ENCODE data around the gene CLEC4F.

The CLEC4F gene

GRCh38 chr2:70779911-70780545, 40.4 kb downstream of the CLEC4F start:
- DNase-seq: no peak

GRCh38 chr2:70779491-70779890, 40.9 kb downstream of the CLEC4F start:
- DNase-seq: no peak

GRCh38 chr2:70778676-70779075, 41.7 kb downstream of the CLEC4F start:
- no peak for DNase-seq

- no peak for DNase-seq
Measured at GRCh38 chr2:70777450-70777849, 42.9 kb downstream of the CLEC4F start.

- DNase-seq: no peak
Measured at GRCh38 chr2:70776266-70776665, 44.1 kb downstream of the CLEC4F start.

GRCh38 chr2:70775141-70775540, 45.3 kb downstream of the CLEC4F start:
- no peak for DNase-seq

- no peak for DNase-seq
Measured at GRCh38 chr2:70772486-70773155, 47.8 kb downstream of the CLEC4F start.

GRCh38 chr2:70771446-70771845, 49.0 kb downstream of the CLEC4F start:
- DNase-seq: no peak

- DNase-seq: no peak
Measured at GRCh38 chr2:70769450-70769849, 50.9 kb downstream of the CLEC4F start.

GRCh38 chr2:70768590-70769085, 51.8 kb downstream of the CLEC4F start:
- no peak for DNase-seq

- peak; percentile 34 for DNase-seq
Measured at GRCh38 chr2:70767699-70768589, 52.5 kb downstream of the CLEC4F start, which contains the start of gene ADD2. ADD2 (minus strand) TSS chr2:70768200; CDS start chr2:70706408, 61,792 bp downstream.

- DNase-seq: peak; percentile 10
Measured at GRCh38 chr2:70767079-70767698, 53.2 kb downstream of the CLEC4F start.

GRCh38 chr2:70766357-70767078, 53.9 kb downstream of the CLEC4F start:
- no peak for DNase-seq

- no peak for DNase-seq
Measured at GRCh38 chr2:70765507-70765906, 54.9 kb downstream of the CLEC4F start.

- no peak for DNase-seq
Measured at GRCh38 chr2:70759446-70759845, 61.0 kb downstream of the CLEC4F start.
